ENCODE measurements around the gene APCDD1. TPM values are rescaled to one million over a fixed set of nuclear protein-coding genes. Genes with fewer than 3 reads are reported as not detected.

The APCDD1 gene
- total and polyA plus RNA-seq, 4 donors, result 0.51 to 2.8 (median 1.5) TPM

DNA sequence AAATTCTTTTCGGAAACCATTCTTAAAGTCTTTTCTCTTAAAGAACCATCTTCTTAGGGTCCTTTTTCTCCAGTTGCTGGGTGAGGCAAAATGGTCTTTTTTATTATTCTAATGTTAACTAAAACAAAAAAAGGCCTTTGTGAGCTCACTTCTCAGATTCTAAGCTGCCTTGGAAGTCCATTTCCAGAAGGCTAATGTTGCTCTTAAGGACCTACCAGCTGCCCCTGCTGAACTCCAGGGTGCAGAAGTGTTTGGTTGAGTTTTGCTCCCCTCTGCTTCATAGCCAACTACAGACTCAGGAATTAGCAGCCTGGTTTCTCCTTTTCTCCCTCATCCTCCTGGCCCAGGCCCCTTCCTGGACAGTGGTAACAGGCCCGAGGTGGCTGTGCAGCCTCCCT is 23.4 kb downstream of the APCDD1 start:
- Histone ChIP-seq H3K27me3 (ENCODE audit: control insufficient read depth in 4 of 4, insufficient read depth in 4 of 4, low read length in 3 of 4) (peaks cover 0 to 12% (median 0%) of the 10 kb centered on the region in 4 donors), H3K36me3 (ENCODE audit: control insufficient read depth in 4 of 4, insufficient read depth in 3 of 4, low read depth in 1 of 4, low read length in 3 of 4) (no peaks in the 10 kb centered on the region), H3K9me3 (ENCODE audit: control insufficient read depth in 4 of 4, low read length in 3 of 4) (no peaks in the 10 kb centered on the region), H3K4me3 (ENCODE audit: low read depth in 1 of 3, low read length in 3 of 3) (no peak overlapping the region), H3K4me1 (ENCODE audit: control insufficient read depth in 4 of 4, insufficient read depth in 4 of 4, low read length in 3 of 4) (no peaks in the 10 kb centered on the region), H3K27ac (ENCODE audit: low read depth in 1 of 2, low read length in 2 of 2) (no peak overlapping the region), H3K9ac (ENCODE audit: low read depth in 1 of 2, low read length in 2 of 2) (no peak overlapping the region)
- 84% methylated on average over 2 of the region's 2 CpGs for WGBS
- no peak for DNase-seq (ENCODE audit: low spot score)
- TF ChIP-seq TAF1 (conservative IDR thresholded peaks at IDR 0.05) (no peak), GABPA (IDR thresholded peaks at IDR 0.05 in 1 of 2, conservative IDR thresholded peaks at IDR 0.05 in 1 of 2) (no peak), ZBTB33 (IDR thresholded peaks at IDR 0.05) (no peak), FOXA2 (IDR thresholded peaks at IDR 0.05) (no peak), HNF4A (conservative IDR thresholded peaks at IDR 0.05) (no peak), NR2F2 (IDR thresholded peaks at IDR 0.05) (no peak)
- TF ChIP-seq, protein P1, sequence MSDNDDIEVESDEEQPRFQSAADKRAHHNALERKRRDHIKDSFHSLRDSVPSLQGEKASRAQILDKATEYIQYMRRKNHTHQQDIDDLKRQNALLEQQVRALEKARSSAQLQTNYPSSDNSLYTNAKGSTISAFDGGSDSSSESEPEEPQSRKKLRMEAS (IDR thresholded peaks at IDR 0.05), result no peak

- Histone ChIP-seq H3K4me1 (ENCODE audit: control insufficient read depth in 4 of 4, insufficient read depth in 4 of 4, low read length in 3 of 4) (no peaks in the 10 kb centered on the region), H3K27me3 (ENCODE audit: control insufficient read depth in 4 of 4, insufficient read depth in 4 of 4, low read length in 3 of 4) (peaks cover 0 to under 1% (median 0%) of the 10 kb centered on the region in 4 donors), H3K4me3 (ENCODE audit: low read depth in 1 of 3, low read length in 3 of 3) (no peak overlapping the region), H3K36me3 (ENCODE audit: control insufficient read depth in 4 of 4, insufficient read depth in 3 of 4, low read depth in 1 of 4, low read length in 3 of 4) (no peaks in the 10 kb centered on the region), H3K9ac (ENCODE audit: low read depth in 1 of 2, low read length in 2 of 2) (no peak overlapping the region), H3K27ac (ENCODE audit: low read depth in 1 of 2, low read length in 2 of 2) (no peak overlapping the region), H3K9me3 (ENCODE audit: control insufficient read depth in 4 of 4, low read length in 3 of 4) (no peaks in the 10 kb centered on the region)
- no peak for TF ChIP-seq HNF4A (conservative IDR thresholded peaks at IDR 0.05)
- WGBS, result 69% methylated on average over 9 of the region's 9 CpGs
- DNase-seq (ENCODE audit: low spot score), result no peak
Observed at GRCh38 chr18:10481831-10482230, 27.4 kb downstream of the APCDD1 start.

DNA sequence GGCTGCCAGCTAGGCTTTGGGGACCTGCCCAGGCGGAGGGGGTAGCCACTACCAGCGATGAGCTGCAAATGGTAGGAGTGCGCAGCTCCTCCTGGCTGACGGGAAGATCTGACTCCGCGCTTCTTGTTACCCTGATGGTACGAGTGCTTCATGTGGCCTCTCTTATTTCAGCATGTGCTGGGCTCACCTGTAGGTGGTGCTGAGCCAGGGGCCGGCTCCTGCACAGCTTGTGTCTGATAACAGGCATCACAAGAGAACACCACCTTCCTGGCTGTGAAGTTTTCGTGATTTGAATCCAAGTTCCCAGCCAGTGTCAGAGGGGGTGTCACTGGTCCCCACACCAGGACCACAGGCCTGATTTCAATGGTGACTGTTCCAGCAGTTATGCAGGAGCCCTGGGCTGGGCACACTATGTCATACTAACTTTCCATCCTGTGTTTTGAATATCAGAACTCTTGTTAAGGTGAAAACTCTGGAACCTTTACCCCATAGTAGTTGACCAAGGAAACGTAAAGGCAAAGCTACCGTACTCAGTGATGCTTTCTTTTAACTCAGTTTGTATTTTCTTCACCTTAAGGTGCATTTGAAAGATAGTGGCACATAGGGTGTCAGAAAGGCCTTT is 28.0 kb downstream of the APCDD1 start:
- 93% methylated on average over 11 of the region's 11 CpGs for WGBS
- no peak for DNase-seq (ENCODE audit: low spot score)
- Histone ChIP-seq H3K9me3 (ENCODE audit: control insufficient read depth in 4 of 4, low read length in 3 of 4) (no peaks in the 10 kb centered on the region), H3K4me3 (ENCODE audit: low read depth in 1 of 3, low read length in 3 of 3) (no peak overlapping the region), H3K36me3 (ENCODE audit: control insufficient read depth in 4 of 4, insufficient read depth in 3 of 4, low read depth in 1 of 4, low read length in 3 of 4) (no peaks in the 10 kb centered on the region), H3K27ac (ENCODE audit: low read depth in 1 of 2, low read length in 2 of 2) (no peak overlapping the region), H3K27me3 (ENCODE audit: control insufficient read depth in 4 of 4, insufficient read depth in 4 of 4, low read length in 3 of 4) (no peaks in the 10 kb centered on the region), H3K4me1 (ENCODE audit: control insufficient read depth in 4 of 4, insufficient read depth in 4 of 4, low read length in 3 of 4) (no peaks in the 10 kb centered on the region), H3K9ac (ENCODE audit: low read depth in 1 of 2, low read length in 2 of 2) (no peak overlapping the region)
- TF ChIP-seq HNF4G (IDR thresholded peaks at IDR 0.05), result no peak
- TF ChIP-seq JUND (IDR thresholded peaks at IDR 0.05), result no peak
- no peak for TF ChIP-seq YY1 (IDR thresholded peaks at IDR 0.05)
- no peak for TF ChIP-seq ATF3 (IDR thresholded peaks at IDR 0.05)
- TF ChIP-seq FOXA1 (IDR thresholded peaks at IDR 0.05), result no peak
- TF ChIP-seq TAF1 (conservative IDR thresholded peaks at IDR 0.05), result no peak

All from liver (tissue), 9 donors.